Thyroid gland (tissue), 4 donors: ENCODE measurements around the gene CATSPER2.
"Not testable (repeated sequence)": the region's sequence is repeated elsewhere in the genome, so short reads cannot be mapped to it uniquely, and the experiment has no call there.

Experiments used
- POLR2A ChIP-seq, 2 donors: fragments of 450-650 bp; IDR thresholded peaks; one replicate each; pipeline ENCODE4 v1.6.1; 2017; ENCODE audit warnings: antibody characterized with exemption in 2 of 2, mild to moderate bottlenecking in 2 of 2, moderate library complexity in 1 of 2
- TF ChIP-seq, protein P1 (sequence below), 6 experiments: fragments of 200-600 bp in 3 of 6; fragments of 450-650 bp in 3 of 6; sonication (generic) in 3 of 6; IDR thresholded peaks; one replicate each; pipeline ENCODE4 v1.5.1; 2016 to 2019; ENCODE audit warnings: antibody characterized with exemption in 6 of 6, mild to moderate bottlenecking in 2 of 6, inconsistent platforms in 1 of 6, moderate library complexity in 1 of 6

DNA sequence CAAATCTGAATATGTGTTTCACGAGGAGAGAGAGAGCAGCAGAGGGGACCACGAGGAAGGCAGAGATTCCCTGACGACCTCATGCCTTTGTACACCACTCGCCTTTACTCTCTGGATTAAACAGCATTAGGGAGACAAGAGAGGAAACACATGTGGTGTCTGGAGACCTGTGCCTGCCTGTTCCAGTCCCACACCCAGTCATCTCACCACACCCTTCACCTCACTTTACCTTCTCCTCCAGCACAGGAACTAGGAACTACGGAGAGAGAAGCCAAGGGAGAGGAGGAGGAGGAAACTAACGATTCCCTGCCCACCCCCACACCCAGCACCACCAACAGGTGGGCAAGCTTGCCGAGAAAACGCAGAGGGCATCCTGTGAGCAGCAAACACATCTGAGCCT lies 55.8 kb downstream of the CATSPER2 start:
- TF ChIP-seq, protein P1, sequence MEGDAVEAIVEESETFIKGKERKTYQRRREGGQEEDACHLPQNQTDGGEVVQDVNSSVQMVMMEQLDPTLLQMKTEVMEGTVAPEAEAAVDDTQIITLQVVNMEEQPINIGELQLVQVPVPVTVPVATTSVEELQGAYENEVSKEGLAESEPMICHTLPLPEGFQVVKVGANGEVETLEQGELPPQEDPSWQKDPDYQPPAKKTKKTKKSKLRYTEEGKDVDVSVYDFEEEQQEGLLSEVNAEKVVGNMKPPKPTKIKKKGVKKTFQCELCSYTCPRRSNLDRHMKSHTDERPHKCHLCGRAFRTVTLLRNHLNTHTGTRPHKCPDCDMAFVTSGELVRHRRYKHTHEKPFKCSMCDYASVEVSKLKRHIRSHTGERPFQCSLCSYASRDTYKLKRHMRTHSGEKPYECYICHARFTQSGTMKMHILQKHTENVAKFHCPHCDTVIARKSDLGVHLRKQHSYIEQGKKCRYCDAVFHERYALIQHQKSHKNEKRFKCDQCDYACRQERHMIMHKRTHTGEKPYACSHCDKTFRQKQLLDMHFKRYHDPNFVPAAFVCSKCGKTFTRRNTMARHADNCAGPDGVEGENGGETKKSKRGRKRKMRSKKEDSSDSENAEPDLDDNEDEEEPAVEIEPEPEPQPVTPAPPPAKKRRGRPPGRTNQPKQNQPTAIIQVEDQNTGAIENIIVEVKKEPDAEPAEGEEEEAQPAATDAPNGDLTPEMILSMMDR (IDR thresholded peaks at IDR 0.05): not testable (repeated sequence)
- not testable (repeated sequence) for TF ChIP-seq POLR2A (IDR thresholded peaks at IDR 0.05)
